CMK (cell line): Measurements from ENCODE around the gene CNTN4.

Experiments used
- DNase-seq: peaks from one replicate; pipeline ENCODE4 v3.0.0-alpha.2; 2010; ENCODE audit warnings: low read depth

The CNTN4 gene

GRCh38 chr3:2701471-2701870, 602.8 kb downstream of the CNTN4 start:
- DNase-seq = no peak

GRCh38 chr3:2706144-2706835, 607.6 kb downstream of the CNTN4 start:
- DNase-seq = no peak

GRCh38 chr3:2706836-2707210, 608.2 kb downstream of the CNTN4 start:
- DNase-seq = no peak

GRCh38 chr3:2711081-2711480, 612.4 kb downstream of the CNTN4 start:
- no peak for DNase-seq

GRCh38 chr3:2713923-2714322, 615.3 kb downstream of the CNTN4 start:
- no peak for DNase-seq

GRCh38 chr3:2714834-2715233, 616.2 kb downstream of the CNTN4 start:
- no peak for DNase-seq

GRCh38 chr3:2727101-2727500, 628.4 kb downstream of the CNTN4 start:
- DNase-seq = no peak

GRCh38 chr3:2727610-2728318, 629.1 kb downstream of the CNTN4 start:
- no peak for DNase-seq

GRCh38 chr3:2731843-2732242, 633.2 kb downstream of the CNTN4 start:
- no peak for DNase-seq

- no peak for DNase-seq
Observed at GRCh38 chr3:2735392-2735894, 636.8 kb downstream of the CNTN4 start.

GRCh38 chr3:2741516-2741915, 642.9 kb downstream of the CNTN4 start:
- DNase-seq = no peak

- no peak for DNase-seq
Observed at GRCh38 chr3:2765002-2765579, 666.4 kb downstream of the CNTN4 start.

GRCh38 chr3:2770451-2770850, 671.8 kb downstream of the CNTN4 start:
- DNase-seq = no peak

GRCh38 chr3:2771193-2771592, 672.5 kb downstream of the CNTN4 start:
- no peak for DNase-seq

- no peak for DNase-seq
Observed at GRCh38 chr3:2771741-2772140, 673.1 kb downstream of the CNTN4 start.

GRCh38 chr3:2772803-2773202, 674.1 kb downstream of the CNTN4 start:
- DNase-seq = no peak

- no peak for DNase-seq
Observed at GRCh38 chr3:2774481-2775249, 676.0 kb downstream of the CNTN4 start.

GRCh38 chr3:2783261-2783660, 684.6 kb downstream of the CNTN4 start:
- no peak for DNase-seq

GRCh38 chr3:2784627-2785026, 686.0 kb downstream of the CNTN4 start:
- no peak for DNase-seq

- DNase-seq = no peak
Observed at GRCh38 chr3:2790266-2790815, 691.7 kb downstream of the CNTN4 start.

- no peak for DNase-seq
Observed at GRCh38 chr3:2792432-2792831, 693.8 kb downstream of the CNTN4 start.

GRCh38 chr3:2793987-2794386, 695.3 kb downstream of the CNTN4 start:
- no peak for DNase-seq
